CD4-positive, alpha-beta T cell treated with Interleukin-21 for 1 hour (primary cell): Measurements from ENCODE around the gene CAST.
A peak's percentile ranks its signal among the peaks of the same experiment; 100 is the strongest.
"Not testable (repeated sequence)": the region's sequence is repeated elsewhere in the genome, so short reads cannot be mapped to it uniquely, and the experiment has no call there.

Experiments
- DNase-seq: peaks from one replicate; pipeline ENCODE4 v3.0.0-alpha.2; 2020

The CAST gene

GRCh38 chr5:96661855-96662724 lies at the start of gene CAST:
CAST (plus strand) TSS chr5:96662376; CDS start chr5:96662423, 47 bp downstream.
- DNase-seq, result peak; percentile 84

GRCh38 chr5:96614110-96614691 lies 48.0 kb upstream of the CAST start:
- DNase-seq, result peak; percentile 71

- no peak for DNase-seq
Measured at GRCh38 chr5:96615223-96615622, 47.0 kb upstream of the CAST start.

GRCh38 chr5:96616801-96617200 lies 45.4 kb upstream of the CAST start:
- DNase-seq, result no peak

- DNase-seq, result not testable (repeated sequence)
Measured at GRCh38 chr5:96618311-96619016, 43.7 kb upstream of the CAST start.

GRCh38 chr5:96619946-96620345 lies 42.2 kb upstream of the CAST start:
- DNase-seq, result no peak

GRCh38 chr5:96624596-96624995 lies 37.6 kb upstream of the CAST start:
- DNase-seq, result no peak

- no peak for DNase-seq
Measured at GRCh38 chr5:96625365-96625764, 36.8 kb upstream of the CAST start.

- no peak for DNase-seq
Measured at GRCh38 chr5:96626956-96627355, 35.2 kb upstream of the CAST start.

- DNase-seq, result peak; percentile 33
Measured at GRCh38 chr5:96627792-96628398, 34.3 kb upstream of the CAST start.

- DNase-seq, result no peak
Measured at GRCh38 chr5:96628406-96628805, 33.8 kb upstream of the CAST start.

- no peak for DNase-seq
Measured at GRCh38 chr5:96629774-96630173, 32.4 kb upstream of the CAST start.

GRCh38 chr5:96633820-96634219 lies 28.4 kb upstream of the CAST start:
- no peak for DNase-seq

GRCh38 chr5:96634881-96635280 lies 27.3 kb upstream of the CAST start:
- no peak for DNase-seq

- no peak for DNase-seq
Measured at GRCh38 chr5:96636046-96636445, 26.1 kb upstream of the CAST start.

- DNase-seq, result no peak
Measured at GRCh38 chr5:96636594-96636993, 25.6 kb upstream of the CAST start.

GRCh38 chr5:96637196-96637595 lies 25.0 kb upstream of the CAST start:
- no peak for DNase-seq

GRCh38 chr5:96638561-96638960 lies 23.6 kb upstream of the CAST start:
- no peak for DNase-seq

GRCh38 chr5:96640696-96641095 lies 21.5 kb upstream of the CAST start:
- no peak for DNase-seq

GRCh38 chr5:96641368-96642280 lies 20.6 kb upstream of the CAST start:
- DNase-seq, result no peak

- no peak for DNase-seq
Measured at GRCh38 chr5:96642281-96642640, 19.9 kb upstream of the CAST start.

GRCh38 chr5:96645091-96645490 lies 17.1 kb upstream of the CAST start:
- DNase-seq, result no peak
